K562 (cell line): Measurements from ENCODE around the gene DBI. TPM values are rescaled to one million over a fixed set of nuclear protein-coding genes. Genes with fewer than 3 reads are reported as not detected.

Source experiments
- BHLHE40 ChIP-seq: IDR thresholded peaks from 2 replicates; pipeline ENCODE4 v1.6.1; 2011; ENCODE audit warnings: low read length, improper control_type of control experiment
- C11orf30 ChIP-seq: fragments of 450-650 bp; IDR thresholded peaks from 2 replicates; pipeline ENCODE4 v1.6.1; 2016; ENCODE audit warnings: low read depth, mild to moderate bottlenecking
- CBFA2T3 ChIP-seq: fragments of 450-650 bp; IDR thresholded peaks from 2 replicates; pipeline ENCODE4 v1.6.1; 2017
- FOXA1 ChIP-seq: fragments of 450-650 bp; IDR thresholded peaks from 2 replicates; pipeline ENCODE4 v1.6.1; 2016; ENCODE audit warnings: mild to moderate bottlenecking, borderline replicate concordance
- FOXA3 ChIP-seq, 2 experiments: fragments of 450-650 bp in 1 of 2; sonication (generic) in 1 of 2; formaldehyde crosslinking; IDR thresholded peaks in 1 of 2; conservative IDR thresholded peaks in 1 of 2; 2 replicates each; pipeline versions ENCODE4 v1.4.0 to v1.8.0; 2020 to 2022; ENCODE audit warnings: mild to moderate bottlenecking in 2 of 2, missing genetic modification reagents in 1 of 2
- GTF2E2 ChIP-seq: fragments of 200-800 bp; sonication (Bioruptor generic); IDR thresholded peaks from 2 replicates; pipeline ENCODE4 v1.6.1; 2016; ENCODE audit warnings: missing genetic modification characterization, missing compliant biosample characterization
- HDAC8 ChIP-seq: fragments of 450-650 bp; IDR thresholded peaks from 2 replicates; pipeline ENCODE4 v1.6.1; 2016; ENCODE audit warnings: mild to moderate bottlenecking, missing genetic modification characterization, moderate library complexity, missing compliant biosample characterization
- HINFP ChIP-seq: fragments of 450-650 bp; conservative IDR thresholded peaks from 2 replicates; pipeline ENCODE4 v1.6.1; 2016; ENCODE audit warnings: missing genetic modification characterization, low read depth, mild to moderate bottlenecking, control low read depth, missing compliant biosample characterization
- JUND ChIP-seq, 2 experiments: IDR thresholded peaks; 2 replicates in 1 of 2; 3 replicates in 1 of 2; pipeline ENCODE4 v1.6.1; 2011; ENCODE audit warnings: borderline replicate concordance in 2 of 2, low read depth in 2 of 2, low read length in 2 of 2, improper control_type of control experiment in 1 of 2, missing biosample characterization in 1 of 2, missing genetic modification characterization in 1 of 2, missing genetic modification reagents in 1 of 2
- LCOR ChIP-seq: sonication (generic); formaldehyde crosslinking; IDR thresholded peaks from 2 replicates; pipeline ENCODE4 v1.8.0; 2022; ENCODE audit warnings: mild to moderate bottlenecking, missing genetic modification reagents
- NCOA4 ChIP-seq: fragments of 450-650 bp; IDR thresholded peaks from 2 replicates; pipeline ENCODE4 v1.6.1; 2018; ENCODE audit warnings: mild to moderate bottlenecking; ENCODE audit not compliant: partially characterized antibody
- NR2C2 ChIP-seq, 2 experiments: fragments of 200-800 bp in 1 of 2; sonication (Bioruptor generic) in 1 of 2; sonication (generic) in 1 of 2; formaldehyde crosslinking in 1 of 2; IDR thresholded peaks; 2 replicates each; pipeline versions ENCODE4 v1.6.1 to v1.8.0; 2016 to 2022; ENCODE audit warnings: mild to moderate bottlenecking in 1 of 2, missing compliant biosample characterization in 1 of 2, missing genetic modification characterization in 1 of 2, missing genetic modification reagents in 1 of 2
- TAL1 ChIP-seq: fragments of 450-650 bp; IDR thresholded peaks from 2 replicates; pipeline ENCODE4 v1.6.1; 2016; ENCODE audit warnings: mild to moderate bottlenecking
- TBP ChIP-seq: optimal IDR thresholded peaks from 2 replicates; pipeline ENCODE3; 2011; ENCODE audit warnings: low read depth, low read length, improper control_type of control experiment
- THAP12 ChIP-seq: fragments of 250-450 bp; sonication (Bioruptor Pico); IDR thresholded peaks from 2 replicates; pipeline ENCODE4 v1.9.0; 2021; ENCODE audit warnings: mild to moderate bottlenecking, inconsistent platforms
- TOE1 ChIP-seq, 2 experiments: fragments of 450-650 bp in 1 of 2; sonication (generic) in 1 of 2; formaldehyde crosslinking in 1 of 2; IDR thresholded peaks; 2 replicates each; pipeline versions ENCODE4 v1.7.1 to v1.8.0; 2016 to 2022; ENCODE audit warnings: borderline replicate concordance in 2 of 2, mild to moderate bottlenecking in 2 of 2, antibody characterized with exemption in 1 of 2, inconsistent platforms in 1 of 2, low read depth in 1 of 2, missing genetic modification reagents in 1 of 2, moderate library complexity in 1 of 2
- ZNF165 ChIP-seq: fragments of 250-450 bp; sonication (Bioruptor Pico); IDR thresholded peaks from 2 replicates; pipeline ENCODE4 v1.4.0; 2020; ENCODE audit warnings: borderline replicate concordance
- ZNF24 ChIP-seq: fragments of 450-650 bp; IDR thresholded peaks from 2 replicates; pipeline ENCODE4 v1.6.1; 2016
- ZNF436 ChIP-seq: fragments of 250-450, 450-650 bp; sonication (Bioruptor Pico); formaldehyde crosslinking; IDR thresholded peaks from 2 replicates; pipeline ENCODE4 v1.7.0; 2020; ENCODE audit warnings: mild to moderate bottlenecking
- ZNF449 ChIP-seq: fragments of 250-450 bp; sonication (Bioruptor Pico); IDR thresholded peaks from 2 replicates; pipeline ENCODE4 v1.8.0; 2022; ENCODE audit warnings: moderate library complexity, mild to moderate bottlenecking, inconsistent platforms
- ZNF644 ChIP-seq: fragments of 200-800 bp; sonication (Bioruptor generic); IDR thresholded peaks from 2 replicates; pipeline ENCODE4 v1.6.1; 2016; ENCODE audit warnings: low read depth, missing genetic modification characterization, missing compliant biosample characterization
- polyA plus RNA-seq, 8 experiments: library from polyadenylated mRNA; depleted of rRNA in 4 of 8; stranded (reverse) in 5 of 8; unstranded in 3 of 8; fragments of >200 nt; fragmentation: Nextera tagmentation in 2 of 8; fragmentation: Illumina TruSeq in 1 of 8; extraction: Ambion mirVana in 2 of 8; extraction: Trizol in 1 of 8; gene quantifications; 2 replicates each; pipeline versions ENCODE4 v1.2.1 to v1.2.3, GENCODE V29; 2011 to 2014; ENCODE audit warnings: inconsistent platforms in 1 of 8, missing spikeins in 1 of 8
- total RNA-seq, 7 experiments: library from RNA; depleted of rRNA in 6 of 7; stranded (reverse); fragments of >200 nt in 6 of 7; fragmentation: Illumina TruSeq in 2 of 7; extraction: Trizol in 2 of 7; gene quantifications; 2 replicates each; pipeline versions ENCODE4 v1.2.1 to v1.2.3, GENCODE V29; 2011 to 2021; ENCODE audit warnings: low replicate concordance in 1 of 7

The DBI gene
- total and polyA plus RNA-seq, 9 of the 15 experiments (the other 6 are each of a cell fraction or from before 2014, with no cell fraction given): 55.8 to 443 (median 194) TPM

GRCh38 chr2:119338826-119339561 lies 27.8 kb upstream of the DBI start (continued):
- TF ChIP-seq TBP (no peak), ZNF436 (CRISPR knock-in tag) (no peak), TOE1 (IDR thresholded peaks at IDR 0.05; ENCODE audit: borderline replicate concordance) (peak; percentile 33; the same call in 1 of the 2 replicates), TOE1 (CRISPR knock-in tag; IDR thresholded peaks at IDR 0.05; ENCODE audit: borderline replicate concordance, low read depth) (no peak), HINFP (tag) (peak; percentile 76), ZNF165 (CRISPR knock-in tag) (peak; percentile 88), CBFA2T3 (peak; percentile 82), THAP12 (CRISPR knock-in tag) (no peak), FOXA3 (CRISPR knock-in tag; conservative IDR thresholded peaks at IDR 0.05 in 1 of 2, IDR thresholded peaks at IDR 0.05 in 1 of 2) (peak in 1 of 2 experiments; percentile 34; a peak in 1 of 4 replicates), GTF2E2 (peak; percentile 47; the same call in 1 of the 2 replicates), ZNF644 (peak; percentile 67; the same call in 1 of the 2 replicates), C11orf30 (no peak), LCOR (no peak), HDAC8 (tag) (peak; percentile 93), NR2C2 (CRISPR knock-in tag; IDR thresholded peaks at IDR 0.05) (no peak), NR2C2 (tag; IDR thresholded peaks at IDR 0.05) (peak; percentile 57; the same call in 1 of the 2 replicates), TAL1 (peak; percentile 52), JUND (IDR thresholded peaks at IDR 0.05; ENCODE audit: borderline replicate concordance, low read depth, low read length) (0 out of 2 replicates have a peak, but pooled peaks have one; percentile 23), JUND (tag; IDR thresholded peaks at IDR 0.05; ENCODE audit: borderline replicate concordance, low read depth, low read length) (no peak), ZNF449 (CRISPR knock-in tag) (peak; percentile 93), BHLHE40 (peak; percentile 34; the same call in 1 of the 2 replicates), ZNF24 (no peak), FOXA1 (no peak), NCOA4 (no peak)
